GM12878 (cell line): ENCODE results near the gene FAS. TPM values are rescaled to one million over a fixed set of nuclear protein-coding genes. Genes with fewer than 3 reads are reported as not detected.

Experiments used
- ATAC-seq: fragments of 200-7000 bp; cut with Tn5 transposase; 3 replicates; pipeline ENCODE4 v1.9.1; 2020; ENCODE audit warnings: mild to moderate bottlenecking, moderate library complexity
- BruUV-seq: library from RNA; stranded (reverse); fragments of 400-500 nt; replicated peaks from 2 replicates; lab custom pipeline; 2021; lab: Mats Ljungman, UMichigan
- CTCF ChIA-PET: fragments of 300-600 bp; sonication (Branson Sonifier 250); formaldehyde crosslinking; extraction: SDS; loops from one replicate; lab custom pipeline; 2021; ENCODE audit warnings: inconsistent platforms; lab: Yijun Ruan, JAX
- POLR2A ChIA-PET: fragments of 350-600 bp; formaldehyde crosslinking; extraction: SDS; loops from one replicate; lab custom pipeline; 2021; ENCODE audit warnings: inconsistent platforms; lab: Charles Lee
- RAD21 ChIA-PET: fragments of 300-600 bp; sonication (Branson Sonifier 250); formaldehyde crosslinking; loops from one replicate; lab custom pipeline; 2023; ENCODE audit warnings: antibody characterized with exemption; ENCODE audit not compliant: unreplicated experiment; lab: Charles Lee
- SMC1A ChIA-PET: fragments of 300-600 bp; sonication (Branson Sonifier 250); formaldehyde crosslinking; loops from one replicate; lab custom pipeline; 2023; ENCODE audit not compliant: unreplicated experiment, uncharacterized antibody; lab: Charles Lee
- DNase-seq: peaks from one replicate; pipeline ENCODE4 v3.0.0-alpha.2; 2011; ENCODE audit warnings: low read depth, low spot score
- FAIRE-seq: peaks from 3 replicates; lab custom pipeline; 2011; peaks lifted over from hg19 to GRCh38; lab: Jason Lieb, UNC
- H2AFZ ChIP-seq: 2 replicates; pipeline ENCODE4 v1.6.0; 2011; ENCODE audit warnings: low read depth, low read length, control low read depth; ENCODE audit not compliant: control insufficient read depth
- H3K27ac ChIP-seq: 2 replicates; pipeline ENCODE4 v1.5.1; 2011; ENCODE audit warnings: control low read depth; ENCODE audit not compliant: control insufficient read depth, insufficient read depth
- H3K27me3 ChIP-seq, 2 experiments: replicated peaks in 1 of 2; 2 replicates each; pipeline versions ENCODE4 v1.6.0 to v1.6.1; 2011; ENCODE audit warnings: low read length in 1 of 2; ENCODE audit not compliant: control insufficient read depth in 2 of 2, insufficient read depth in 2 of 2
- H3K36me3 ChIP-seq, 2 experiments: 2 replicates each; pipeline ENCODE4 v1.5.1; 2011; ENCODE audit warnings: low read length in 1 of 2; ENCODE audit not compliant: control insufficient read depth in 2 of 2, insufficient read depth in 2 of 2
- H3K4me1 ChIP-seq: 2 replicates; pipeline ENCODE4 v1.6.1; 2011; ENCODE audit warnings: mild to moderate bottlenecking, low read length, moderate library complexity, mixed read lengths; ENCODE audit not compliant: control insufficient read depth, insufficient read depth
- H3K4me2 ChIP-seq: 2 replicates; pipeline ENCODE4 v1.6.0; 2011; ENCODE audit warnings: control low read depth; ENCODE audit not compliant: control insufficient read depth, insufficient read depth
- H3K4me3 ChIP-seq: fragments of 200-600 bp; sonication (generic); 2 replicates; pipeline ENCODE4 v1.5.1; 2016
- H3K79me2 ChIP-seq: 2 replicates; pipeline ENCODE4 v1.6.0; 2011; ENCODE audit warnings: low read length; ENCODE audit not compliant: control insufficient read depth, insufficient read depth
- H3K9ac ChIP-seq: 2 replicates; pipeline ENCODE4 v1.8.0; 2011; ENCODE audit warnings: low read length, control low read depth, mixed read lengths; ENCODE audit not compliant: control insufficient read depth, insufficient read depth
- H3K9me3 ChIP-seq: replicated peaks from 3 replicates; pipeline ENCODE4 v1.5.1; 2011; ENCODE audit warnings: mild to moderate bottlenecking, low read length; ENCODE audit not compliant: control insufficient read depth, insufficient read depth
- H4K20me1 ChIP-seq: 2 replicates; pipeline ENCODE4 v1.6.0; 2011; ENCODE audit not compliant: control insufficient read depth, insufficient read depth
- ATF7 ChIP-seq: fragments of 450-650 bp; IDR thresholded peaks from 2 replicates; pipeline ENCODE4 v1.6.1; 2016; ENCODE audit warnings: low read depth, mild to moderate bottlenecking
- EED ChIP-seq: sonication (generic); IDR thresholded peaks from 2 replicates; pipeline ENCODE4 v1.6.1; 2016; ENCODE audit warnings: antibody characterized with exemption, low read depth
- NFYB ChIP-seq: IDR thresholded peaks from 2 replicates; pipeline ENCODE4 v1.6.1; 2011; ENCODE audit warnings: low read depth, mild to moderate bottlenecking, low read length, improper control_type of control experiment, moderate library complexity; ENCODE audit not compliant: insufficient read depth
- POLR2AphosphoS5 ChIP-seq: IDR thresholded peaks from 2 replicates; pipeline ENCODE4 v1.6.1; 2011; ENCODE audit warnings: mild to moderate bottlenecking, low read length, inconsistent platforms
- SPI1 ChIP-seq: IDR thresholded peaks from 2 replicates; pipeline ENCODE4 v1.6.1; 2011; ENCODE audit warnings: low read depth, mild to moderate bottlenecking, low read length, moderate library complexity, borderline replicate concordance; ENCODE audit not compliant: insufficient read depth
- SUPT20H ChIP-seq: IDR thresholded peaks from 2 replicates; pipeline ENCODE4 v1.6.1; 2011; ENCODE audit warnings: low read depth, mild to moderate bottlenecking, low read length, moderate library complexity, borderline replicate concordance; ENCODE audit not compliant: control insufficient read depth
- SUZ12 ChIP-seq: fragments of 200-600 bp; sonication (generic); IDR thresholded peaks from one replicate; pipeline ENCODE4 v1.6.1; 2018; ENCODE audit warnings: antibody characterized with exemption, mild to moderate bottlenecking; ENCODE audit not compliant: unreplicated experiment
- ZSCAN29 ChIP-seq: fragments of 450-650 bp; IDR thresholded peaks from 2 replicates; pipeline ENCODE4 v1.6.1; 2017; ENCODE audit warnings: mild to moderate bottlenecking, moderate library complexity
- WGBS: methylation state at CpG from one replicate; pipeline ENCODE4 v1.1.6; 2016; ENCODE audit warnings: low lambda C conversion rate; ENCODE audit not compliant: insufficient replicate concordance, insufficient coverage; ENCODE audit errors: missing lambda C conversion rate; 5-methylcytosine and 5-hydroxymethylcytosine counted together
- in situ Hi-C: fragments of 300-500 bp; cut with MboI; formaldehyde crosslinking; loops from 9 replicates; pipeline ENCODE4 v1.14.3; 2018; ENCODE audit warnings: mixed read lengths
- intact Hi-C: fragments of 100-400 bp; cut with micrococcal nuclease; formaldehyde crosslinking; loops from one replicate; pipeline ENCODE4 v1.14.2; 2022; ENCODE audit not compliant: unreplicated experiment
- polyA plus RNA-seq, 11 experiments: library from polyadenylated mRNA; depleted of rRNA in 4 of 11; unstranded in 6 of 11; stranded (reverse) in 5 of 11; fragments of >200 nt; fragmentation: Nextera tagmentation in 4 of 11; fragmentation: Illumina TruSeq in 1 of 11; extraction: Ambion mirVana in 4 of 11; extraction: Trizol in 1 of 11; gene quantifications; 1 replicate in 1 of 11; 2 replicates in 10 of 11; pipeline versions ENCODE4 v1.2.1 to v1.2.3, GENCODE V29; 2011 to 2016; ENCODE audit warnings: inconsistent platforms in 2 of 11, missing spikeins in 2 of 11, low read depth in 1 of 11
- total RNA-seq, 4 experiments: library from RNA; depleted of rRNA in 3 of 4; stranded (reverse); fragments of >200 nt in 3 of 4; fragmentation: Illumina TruSeq in 1 of 4; extraction: Trizol in 1 of 4; gene quantifications; 2 replicates each; pipeline versions ENCODE4 v1.2.1 to v1.2.3, GENCODE V29; 2013 to 2021
- TF ChIP-seq, protein P1 (sequence below), 3 experiments: IDR thresholded peaks in 2 of 3; conservative IDR thresholded peaks in 1 of 3; 2 replicates each; pipeline ENCODE4 v1.5.1; 2011; ENCODE audit warnings: low read depth in 3 of 3, low read length in 3 of 3, mild to moderate bottlenecking in 3 of 3, control low read depth in 2 of 3, moderate library complexity in 2 of 3, inconsistent platforms in 1 of 3, mixed read lengths in 1 of 3; ENCODE audit not compliant: control insufficient read depth in 2 of 3, insufficient read depth in 1 of 3; ENCODE audit errors: extremely low read depth in 1 of 3
- TF ChIP-seq, protein P2 (sequence below): fragments of 450-650 bp; IDR thresholded peaks from 2 replicates; pipeline ENCODE4 v1.6.1; 2017; ENCODE audit warnings: mild to moderate bottlenecking, low read depth, inconsistent platforms; ENCODE audit not compliant: poor library complexity, severe bottlenecking
- TF ChIP-seq, protein P3 (sequence below): IDR thresholded peaks from 2 replicates; pipeline ENCODE4 v1.6.1; 2011; ENCODE audit warnings: low read depth, mild to moderate bottlenecking, low read length, moderate library complexity, borderline replicate concordance; ENCODE audit errors: extremely low read depth
- TF ChIP-seq, protein P4 (sequence below): fragments of 450-650 bp; IDR thresholded peaks from 2 replicates; pipeline ENCODE4 v1.6.1; 2016; ENCODE audit warnings: mild to moderate bottlenecking
- TF ChIP-seq, protein P5 (sequence below): fragments of 450-650 bp; IDR thresholded peaks from 2 replicates; pipeline ENCODE4 v1.6.1; 2017; ENCODE audit warnings: mild to moderate bottlenecking, moderate library complexity

FAS gene
- total and polyA plus RNA-seq, 10 of the 15 experiments (the other 5 are each of a cell fraction or from before 2014, with no cell fraction given): 50.1 to 147 (median 69.9) TPM

DNA sequence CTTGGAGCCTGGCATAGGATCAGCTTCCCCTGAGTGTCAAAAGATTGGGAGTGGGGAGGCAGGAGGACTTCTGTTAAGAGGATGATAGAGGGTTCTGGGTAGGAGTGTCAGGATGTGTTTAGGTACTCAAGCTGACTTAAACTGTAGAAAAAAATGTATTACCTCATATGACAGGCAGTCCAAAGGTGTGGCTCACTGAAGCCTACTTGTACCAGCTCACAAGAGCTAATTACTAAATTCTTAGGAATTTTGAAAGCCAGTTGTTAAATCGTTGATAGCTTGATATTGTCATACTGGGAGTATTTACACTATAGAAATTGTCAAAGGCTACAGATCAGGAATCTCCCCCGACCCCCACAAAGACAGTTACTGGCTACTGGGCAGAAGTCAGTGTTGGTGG lies 32.1 kb downstream of the FAS start:
- CTCF ChIA-PET: interaction anchor here (0.8 to 4.6 kb wide), 5 partner anchors 12 to 195 kb away, joined by 3 to 26 read pairs (median 4); partner anchors contain the start of gene CH25H
- TF ChIP-seq EED: no peak
- TF ChIP-seq ATF7: no peak
- TF ChIP-seq, protein P1, sequence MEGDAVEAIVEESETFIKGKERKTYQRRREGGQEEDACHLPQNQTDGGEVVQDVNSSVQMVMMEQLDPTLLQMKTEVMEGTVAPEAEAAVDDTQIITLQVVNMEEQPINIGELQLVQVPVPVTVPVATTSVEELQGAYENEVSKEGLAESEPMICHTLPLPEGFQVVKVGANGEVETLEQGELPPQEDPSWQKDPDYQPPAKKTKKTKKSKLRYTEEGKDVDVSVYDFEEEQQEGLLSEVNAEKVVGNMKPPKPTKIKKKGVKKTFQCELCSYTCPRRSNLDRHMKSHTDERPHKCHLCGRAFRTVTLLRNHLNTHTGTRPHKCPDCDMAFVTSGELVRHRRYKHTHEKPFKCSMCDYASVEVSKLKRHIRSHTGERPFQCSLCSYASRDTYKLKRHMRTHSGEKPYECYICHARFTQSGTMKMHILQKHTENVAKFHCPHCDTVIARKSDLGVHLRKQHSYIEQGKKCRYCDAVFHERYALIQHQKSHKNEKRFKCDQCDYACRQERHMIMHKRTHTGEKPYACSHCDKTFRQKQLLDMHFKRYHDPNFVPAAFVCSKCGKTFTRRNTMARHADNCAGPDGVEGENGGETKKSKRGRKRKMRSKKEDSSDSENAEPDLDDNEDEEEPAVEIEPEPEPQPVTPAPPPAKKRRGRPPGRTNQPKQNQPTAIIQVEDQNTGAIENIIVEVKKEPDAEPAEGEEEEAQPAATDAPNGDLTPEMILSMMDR (IDR thresholded peaks at IDR 0.05 in 2 of 3, conservative IDR thresholded peaks at IDR 0.05 in 1 of 3; ENCODE audit: control insufficient read depth in 2 of 3, extremely low read depth in 1 of 3, insufficient read depth in 1 of 3, low read depth in 3 of 3, low read length in 3 of 3): no peak
- TF ChIP-seq, protein P2, sequence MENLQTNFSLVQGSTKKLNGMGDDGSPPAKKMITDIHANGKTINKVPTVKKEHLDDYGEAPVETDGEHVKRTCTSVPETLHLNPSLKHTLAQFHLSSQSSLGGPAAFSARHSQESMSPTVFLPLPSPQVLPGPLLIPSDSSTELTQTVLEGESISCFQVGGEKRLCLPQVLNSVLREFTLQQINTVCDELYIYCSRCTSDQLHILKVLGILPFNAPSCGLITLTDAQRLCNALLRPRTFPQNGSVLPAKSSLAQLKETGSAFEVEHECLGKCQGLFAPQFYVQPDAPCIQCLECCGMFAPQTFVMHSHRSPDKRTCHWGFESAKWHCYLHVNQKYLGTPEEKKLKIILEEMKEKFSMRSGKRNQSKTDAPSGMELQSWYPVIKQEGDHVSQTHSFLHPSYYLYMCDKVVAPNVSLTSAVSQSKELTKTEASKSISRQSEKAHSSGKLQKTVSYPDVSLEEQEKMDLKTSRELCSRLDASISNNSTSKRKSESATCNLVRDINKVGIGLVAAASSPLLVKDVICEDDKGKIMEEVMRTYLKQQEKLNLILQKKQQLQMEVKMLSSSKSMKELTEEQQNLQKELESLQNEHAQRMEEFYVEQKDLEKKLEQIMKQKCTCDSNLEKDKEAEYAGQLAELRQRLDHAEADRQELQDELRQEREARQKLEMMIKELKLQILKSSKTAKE: no peak
- TF ChIP-seq POLR2AphosphoS5: no peak
- TF ChIP-seq, protein P3, sequence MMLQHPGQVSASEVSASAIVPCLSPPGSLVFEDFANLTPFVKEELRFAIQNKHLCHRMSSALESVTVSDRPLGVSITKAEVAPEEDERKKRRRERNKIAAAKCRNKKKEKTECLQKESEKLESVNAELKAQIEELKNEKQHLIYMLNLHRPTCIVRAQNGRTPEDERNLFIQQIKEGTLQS: no peak
- no peak for TF ChIP-seq SPI1
- TF ChIP-seq, protein P4, sequence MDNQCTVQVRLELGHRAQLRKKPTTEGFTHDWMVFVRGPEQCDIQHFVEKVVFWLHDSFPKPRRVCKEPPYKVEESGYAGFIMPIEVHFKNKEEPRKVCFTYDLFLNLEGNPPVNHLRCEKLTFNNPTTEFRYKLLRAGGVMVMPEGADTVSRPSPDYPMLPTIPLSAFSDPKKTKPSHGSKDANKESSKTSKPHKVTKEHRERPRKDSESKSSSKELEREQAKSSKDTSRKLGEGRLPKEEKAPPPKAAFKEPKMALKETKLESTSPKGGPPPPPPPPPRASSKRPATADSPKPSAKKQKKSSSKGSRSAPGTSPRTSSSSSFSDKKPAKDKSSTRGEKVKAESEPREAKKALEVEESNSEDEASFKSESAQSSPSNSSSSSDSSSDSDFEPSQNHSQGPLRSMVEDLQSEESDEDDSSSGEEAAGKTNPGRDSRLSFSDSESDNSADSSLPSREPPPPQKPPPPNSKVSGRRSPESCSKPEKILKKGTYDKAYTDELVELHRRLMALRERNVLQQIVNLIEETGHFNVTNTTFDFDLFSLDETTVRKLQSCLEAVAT: no peak
- TF ChIP-seq, protein P5, sequence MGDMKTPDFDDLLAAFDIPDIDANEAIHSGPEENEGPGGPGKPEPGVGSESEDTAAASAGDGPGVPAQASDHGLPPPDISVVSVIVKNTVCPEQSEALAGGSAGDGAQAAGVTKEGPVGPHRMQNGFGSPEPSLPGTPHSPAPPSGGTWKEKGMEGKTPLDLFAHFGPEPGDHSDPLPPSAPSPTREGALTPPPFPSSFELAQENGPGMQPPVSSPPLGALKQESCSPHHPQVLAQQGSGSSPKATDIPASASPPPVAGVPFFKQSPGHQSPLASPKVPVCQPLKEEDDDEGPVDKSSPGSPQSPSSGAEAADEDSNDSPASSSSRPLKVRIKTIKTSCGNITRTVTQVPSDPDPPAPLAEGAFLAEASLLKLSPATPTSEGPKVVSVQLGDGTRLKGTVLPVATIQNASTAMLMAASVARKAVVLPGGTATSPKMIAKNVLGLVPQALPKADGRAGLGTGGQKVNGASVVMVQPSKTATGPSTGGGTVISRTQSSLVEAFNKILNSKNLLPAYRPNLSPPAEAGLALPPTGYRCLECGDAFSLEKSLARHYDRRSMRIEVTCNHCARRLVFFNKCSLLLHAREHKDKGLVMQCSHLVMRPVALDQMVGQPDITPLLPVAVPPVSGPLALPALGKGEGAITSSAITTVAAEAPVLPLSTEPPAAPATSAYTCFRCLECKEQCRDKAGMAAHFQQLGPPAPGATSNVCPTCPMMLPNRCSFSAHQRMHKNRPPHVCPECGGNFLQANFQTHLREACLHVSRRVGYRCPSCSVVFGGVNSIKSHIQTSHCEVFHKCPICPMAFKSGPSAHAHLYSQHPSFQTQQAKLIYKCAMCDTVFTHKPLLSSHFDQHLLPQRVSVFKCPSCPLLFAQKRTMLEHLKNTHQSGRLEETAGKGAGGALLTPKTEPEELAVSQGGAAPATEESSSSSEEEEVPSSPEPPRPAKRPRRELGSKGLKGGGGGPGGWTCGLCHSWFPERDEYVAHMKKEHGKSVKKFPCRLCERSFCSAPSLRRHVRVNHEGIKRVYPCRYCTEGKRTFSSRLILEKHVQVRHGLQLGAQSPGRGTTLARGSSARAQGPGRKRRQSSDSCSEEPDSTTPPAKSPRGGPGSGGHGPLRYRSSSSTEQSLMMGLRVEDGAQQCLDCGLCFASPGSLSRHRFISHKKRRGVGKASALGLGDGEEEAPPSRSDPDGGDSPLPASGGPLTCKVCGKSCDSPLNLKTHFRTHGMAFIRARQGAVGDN: no peak
- no peak for TF ChIP-seq SUZ12
- no peak for TF ChIP-seq ZSCAN29
- TF ChIP-seq SUPT20H: no peak
- TF ChIP-seq NFYB: no peak

More for the DNA sequence above, 32.1 kb downstream of the FAS start:
- SMC1A ChIA-PET: interaction anchor here (0.8 to 1.4 kb wide), 3 partner anchors 13 to 192 kb away, joined by 3 to 4 read pairs (median 3); no protein-coding TSS in a partner anchor
- ATAC-seq: no peak
- intact Hi-C loops: no loop called here
- no peak for DNase-seq
- H3K4me1 ChIP-seq: no peaks in the 10 kb centered on the region
- H4K20me1 ChIP-seq: no peaks in the 10 kb centered on the region
- H3K9ac ChIP-seq: no peak overlapping the region
- 98% methylated on average over 2 of the region's 2 CpGs for WGBS
- H2AFZ ChIP-seq: no peak overlapping the region
- no peaks in the 10 kb centered on the region; the same call in 2 of the 3 replicates for H3K9me3 ChIP-seq
- no peak for FAIRE-seq
- H3K36me3 ChIP-seq: peaks cover 5 to 17% of the 10 kb centered on the region in 2 experiments
- no TSS peak for BruUV-seq
- H3K4me3 ChIP-seq: no peak overlapping the region
- H3K27ac ChIP-seq: no peak overlapping the region
- POLR2A ChIA-PET: no interaction called here
- RAD21 ChIA-PET: interaction anchor here (0.8 kb wide), 1 partner anchor 9 kb away, joined by 3 read pairs; no protein-coding TSS in a partner anchor
- H3K27me3 ChIP-seq: no peaks in the 10 kb centered on the region
- no peak overlapping the region for H3K4me2 ChIP-seq
- no peaks in the 10 kb centered on the region for H3K79me2 ChIP-seq
- in situ Hi-C loops: no loop called here
